NCI-H1417 treated with DMSO at 0.1 percent for 48 hours (cell line): ENCODE data around the gene ZGPAT.

Experiments used
- DNase-seq: peaks from one replicate; lab custom pipeline; 2025; lab: John Stamatoyannopoulos, UW

Gene ZGPAT

GRCh38 chr20:63692436-63693082 lies 15.3 kb upstream of the ZGPAT start:
- no peak for DNase-seq

GRCh38 chr20:63693083-63693732 lies 14.6 kb upstream of the ZGPAT start:
- DNase-seq = no peak

- no peak for DNase-seq
These were observed 13.9 kb upstream of the ZGPAT start for GRCh38 chr20:63693733-63694583.

- no peak for DNase-seq
These were observed 13.0 kb upstream of the ZGPAT start for GRCh38 chr20:63694584-63695423.

- DNase-seq = no peak
These were observed 12.2 kb upstream of the ZGPAT start for GRCh38 chr20:63695424-63696305.

- DNase-seq = no peak
These were observed 11.6 kb upstream of the ZGPAT start for GRCh38 chr20:63696306-63696627.

GRCh38 chr20:63696628-63697356 lies 11.0 kb upstream of the ZGPAT start, which contains the start of gene TNFRSF6B:
TNFRSF6B (plus strand) TSS chr20:63696652; CDS start chr20:63696768, 116 bp downstream.
- DNase-seq = no peak

GRCh38 chr20:63697357-63697867 lies 10.4 kb upstream of the ZGPAT start:
- no peak for DNase-seq

- DNase-seq = no peak
These were observed 9.8 kb upstream of the ZGPAT start for GRCh38 chr20:63697868-63698545.

- DNase-seq = no peak
These were observed 8.9 kb upstream of the ZGPAT start for GRCh38 chr20:63698739-63699465.

- DNase-seq = no peak
These were observed 8.2 kb upstream of the ZGPAT start for GRCh38 chr20:63699466-63700198.

- no peak for DNase-seq
These were observed 7.4 kb upstream of the ZGPAT start for GRCh38 chr20:63700199-63701050.

DNA sequence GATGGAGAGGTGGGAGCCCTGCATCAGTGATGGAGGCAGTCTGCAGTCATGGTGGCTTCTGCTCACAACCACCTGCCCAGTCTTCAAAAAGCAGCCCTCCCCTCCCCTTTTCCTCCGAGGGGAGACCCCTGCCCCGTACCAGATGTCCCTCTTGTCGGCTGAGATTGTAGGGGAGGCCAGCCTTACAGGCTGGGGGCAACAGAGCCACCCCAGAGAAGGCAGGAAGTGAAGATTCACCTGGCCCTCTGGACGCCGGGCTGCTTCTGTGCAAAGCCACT lies 6.8 kb upstream of the ZGPAT start:
- DNase-seq = no peak

DNA sequence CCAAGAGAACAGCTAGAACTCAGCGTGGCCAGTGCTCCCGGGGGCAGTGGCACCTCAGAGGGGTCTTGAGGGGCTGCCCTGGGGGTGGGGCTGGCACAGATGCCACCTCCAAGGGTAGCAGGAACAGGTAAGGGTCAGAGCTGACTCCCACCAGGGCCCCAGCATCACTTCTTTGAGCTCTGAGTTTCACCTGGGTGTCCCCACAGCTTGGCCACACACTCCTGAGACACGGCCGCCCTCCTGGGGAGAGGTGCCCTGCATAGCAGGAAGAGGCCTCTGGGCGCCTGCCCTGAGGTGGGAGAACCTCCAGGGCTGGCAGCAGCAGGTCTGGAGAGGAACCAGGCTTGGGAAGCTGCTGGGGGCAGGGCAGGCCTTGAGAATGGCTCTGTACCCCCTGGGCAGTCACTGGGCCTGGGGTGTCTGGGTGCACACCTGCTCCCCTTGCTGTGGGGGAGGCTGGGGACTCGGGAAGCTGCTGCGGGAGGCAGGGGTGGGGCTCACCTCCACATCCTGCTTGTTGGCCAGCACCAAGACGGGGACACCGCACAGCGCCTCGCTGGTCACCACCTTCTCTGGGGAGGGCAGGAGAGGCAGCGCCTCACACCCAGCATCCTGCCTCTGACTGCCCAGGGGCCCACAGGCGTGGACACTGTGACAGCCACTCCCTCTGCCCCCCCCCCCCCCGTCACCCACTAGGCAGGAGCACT lies 6.4 kb upstream of the ZGPAT start:
- no peak for DNase-seq

DNA sequence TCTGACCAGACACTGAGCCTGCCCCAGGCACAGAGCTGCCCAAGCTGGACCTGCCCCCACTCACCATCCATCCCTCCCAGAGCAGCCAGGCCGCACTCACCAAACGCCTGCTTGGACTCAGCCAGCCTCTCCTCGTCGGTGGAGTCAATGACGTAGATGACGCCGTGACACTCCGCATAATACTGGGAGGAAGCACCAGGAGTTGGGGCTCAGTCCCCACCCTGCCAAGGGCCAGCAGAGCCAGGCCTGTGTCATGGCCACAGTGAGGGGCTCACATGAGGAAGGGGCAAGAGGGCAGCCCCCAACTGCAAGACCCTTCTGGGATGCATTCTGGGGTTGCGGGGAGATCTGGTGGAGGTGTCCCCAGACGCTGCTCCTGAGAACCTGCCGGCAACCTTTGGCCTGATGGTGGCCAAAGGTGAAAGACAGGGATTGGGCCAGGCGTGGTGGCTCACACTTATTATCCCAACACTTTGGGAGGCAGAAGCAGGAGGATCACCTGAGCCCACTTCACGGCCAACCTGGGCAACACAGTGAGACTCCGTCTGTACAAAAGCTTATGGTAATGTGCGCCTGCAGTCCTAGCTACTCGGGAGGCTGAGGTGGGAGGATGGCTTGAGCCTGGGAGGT lies 5.7 kb upstream of the ZGPAT start:
- no peak for DNase-seq

DNA sequence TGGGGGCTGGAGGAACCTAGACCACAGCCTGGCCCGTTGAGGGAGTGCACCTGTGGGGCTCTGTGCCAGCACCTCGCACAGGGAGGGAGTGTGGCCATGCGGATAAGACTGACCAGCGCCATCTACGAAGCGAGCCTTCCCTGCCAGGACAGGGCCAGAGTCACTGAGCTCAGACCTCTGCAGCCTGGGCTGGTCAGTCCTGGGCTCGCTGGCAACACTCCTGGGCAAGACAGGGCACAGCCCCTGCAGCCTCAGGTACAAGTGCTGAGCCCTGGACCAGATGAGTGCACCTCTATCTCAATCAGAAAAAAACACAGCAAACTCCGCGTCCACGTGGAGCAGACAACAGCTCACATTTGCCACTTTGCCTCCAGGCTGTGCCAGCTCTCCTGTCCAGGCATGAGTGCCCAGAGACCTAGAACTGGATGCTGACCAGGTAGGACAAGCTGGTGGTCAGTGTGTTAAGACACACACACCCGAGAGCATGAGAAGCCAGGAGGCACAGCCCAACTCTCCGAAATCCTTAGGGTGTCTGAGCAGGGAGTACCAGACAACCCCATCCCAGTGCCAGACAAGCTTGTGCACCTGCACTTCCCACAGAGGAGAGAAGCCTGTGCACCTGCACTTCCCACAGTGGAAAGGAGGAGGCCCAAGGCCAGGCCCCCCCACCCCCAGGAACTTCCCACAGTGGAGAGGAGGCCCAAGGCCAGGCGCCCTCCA lies 4.9 kb upstream of the ZGPAT start:
- DNase-seq = no peak
